GM19328 (cell line): ENCODE measurements around the gene ATP8A1.
A peak's percentile ranks its signal among the peaks of the same experiment; 100 is the strongest.
"Not testable (repeated sequence)": the region's sequence is repeated elsewhere in the genome, so short reads cannot be mapped to it uniquely, and the experiment has no call there.

Experiments
- ATAC-seq: cut with Tn5 transposase; IDR thresholded peaks from one replicate; pipeline ENCODE4 v1.9.1; 2021; ENCODE audit warnings: mild to moderate bottlenecking, moderate library complexity; ENCODE audit not compliant: unreplicated experiment

ATP8A1 gene

DNA sequence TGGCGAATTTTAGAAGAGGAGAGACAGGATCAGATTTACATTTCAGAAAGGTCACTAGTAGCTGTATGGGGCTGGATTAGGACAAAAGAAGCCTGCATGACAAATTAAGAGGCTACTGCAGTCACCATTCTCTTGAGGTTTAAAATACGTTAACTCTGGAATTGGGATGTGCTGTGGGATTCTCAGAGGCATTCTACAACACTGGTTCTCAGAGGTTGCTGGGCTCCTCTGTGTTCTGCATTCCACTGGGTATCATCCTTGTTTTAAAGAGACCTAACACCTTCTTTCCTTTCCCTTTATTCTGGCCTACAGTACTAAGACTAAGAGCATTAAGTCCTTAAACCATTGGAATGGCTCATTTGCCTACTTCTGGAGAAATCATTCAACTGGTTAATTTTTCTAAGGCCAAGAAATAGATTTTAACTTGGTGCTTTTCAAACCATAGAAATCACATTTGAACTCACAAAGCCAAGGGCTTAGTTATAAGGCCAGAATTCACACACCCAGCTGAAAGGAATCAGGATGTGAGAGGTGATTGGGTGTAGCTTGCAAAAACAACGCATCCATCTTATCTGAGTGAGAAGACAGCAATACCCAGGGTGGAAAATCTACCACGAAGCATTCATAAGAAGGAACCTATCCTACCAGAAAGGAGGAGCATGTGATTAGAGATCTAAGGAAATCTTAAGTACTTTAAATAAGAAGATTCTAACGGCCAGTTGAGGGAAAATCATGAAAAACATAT is 143.0 kb downstream of the ATP8A1 start:
- ATAC-seq: no peak

DNA sequence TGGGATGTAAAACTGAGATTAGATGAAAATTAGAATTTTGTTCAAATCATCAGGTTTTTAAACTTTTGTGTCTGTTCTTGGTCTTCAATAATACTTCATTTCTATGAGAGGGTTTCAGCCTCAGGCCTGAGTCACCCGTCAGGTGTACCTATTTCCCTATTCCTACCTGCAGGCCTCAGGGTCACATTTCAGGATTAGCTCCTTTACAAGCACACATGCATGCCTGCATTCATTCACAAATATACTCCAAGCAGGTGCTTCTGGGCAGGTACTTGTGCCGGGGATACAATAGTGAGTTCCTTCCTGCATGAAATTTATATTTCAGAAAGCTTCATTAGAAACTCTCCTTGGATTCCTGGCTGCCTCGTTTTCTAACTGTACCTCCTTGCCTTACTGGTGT is 144.7 kb downstream of the ATP8A1 start:
- ATAC-seq: no peak

DNA sequence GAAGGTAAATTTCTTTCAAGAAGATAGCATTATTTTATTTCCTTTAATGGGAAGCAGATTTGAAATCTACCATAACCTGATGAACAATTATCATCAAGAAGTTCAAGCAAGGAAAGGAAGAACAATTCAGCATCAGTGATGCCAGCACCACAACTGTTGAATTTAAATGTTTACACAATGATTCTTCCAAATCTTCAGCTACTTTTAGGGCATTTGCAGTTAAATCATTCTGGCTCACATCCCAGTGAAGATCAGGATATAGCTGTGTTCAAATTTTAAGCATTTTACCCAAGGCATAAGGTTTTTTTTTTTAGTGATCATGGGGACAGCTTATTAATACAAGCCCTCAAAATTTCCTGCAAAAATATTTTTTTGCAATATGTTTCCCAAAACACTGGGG is 146.7 kb downstream of the ATP8A1 start:
- ATAC-seq: no peak

DNA sequence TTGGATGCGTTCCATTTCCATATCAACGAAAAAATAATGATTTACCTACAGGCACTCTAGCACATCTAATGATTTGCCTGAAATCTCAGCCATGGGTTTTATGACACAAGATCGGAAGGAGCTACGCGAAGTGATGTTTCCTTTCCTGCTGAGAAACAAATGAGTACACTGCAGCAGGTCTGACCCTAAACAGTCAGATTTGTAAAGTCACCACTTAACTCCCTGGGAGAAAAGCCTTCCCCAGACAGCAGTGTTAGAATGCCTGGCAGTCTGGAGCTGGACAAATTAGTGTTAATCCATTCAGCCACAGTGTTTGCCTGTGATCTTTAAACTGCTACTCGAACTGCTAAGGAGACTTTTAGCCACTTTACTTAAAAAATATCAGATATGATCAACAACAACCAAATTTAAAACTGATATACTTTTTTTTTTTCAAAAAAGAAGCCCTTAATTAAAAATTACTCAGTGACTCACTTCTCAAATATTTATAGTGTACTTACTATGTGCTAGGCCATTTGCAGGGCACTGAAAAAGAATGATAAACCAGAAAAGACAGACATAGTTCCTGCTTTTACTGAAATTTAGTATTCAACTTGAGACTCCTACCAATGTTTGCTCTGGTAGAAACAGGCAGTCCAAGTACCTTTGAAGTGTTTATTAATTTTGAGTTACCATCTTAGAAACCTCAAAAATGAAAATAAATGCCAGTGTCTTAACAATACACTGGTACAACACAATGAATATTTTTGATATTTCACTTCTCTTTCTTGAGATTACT is 155.1 kb downstream of the ATP8A1 start:
- no peak for ATAC-seq

DNA sequence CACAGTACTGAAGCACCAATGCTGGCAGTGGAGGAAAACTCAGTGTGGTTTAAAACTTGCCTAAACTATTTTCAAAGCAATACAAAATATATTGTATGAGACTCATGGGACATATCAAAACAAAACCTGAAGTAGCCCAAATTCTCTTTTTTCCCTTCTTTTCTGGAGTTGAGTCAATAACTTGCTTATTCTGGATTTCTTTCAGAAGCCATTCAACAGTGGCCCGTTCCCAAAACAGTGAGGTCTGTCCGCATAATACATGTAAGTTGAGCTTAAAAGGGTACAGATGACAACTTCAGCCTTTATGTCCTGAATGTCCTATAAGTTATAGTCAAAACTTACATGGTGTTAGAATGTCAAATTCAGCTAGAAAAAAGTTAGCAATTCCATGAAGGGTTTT is 158.9 kb downstream of the ATP8A1 start:
- ATAC-seq: no peak

DNA sequence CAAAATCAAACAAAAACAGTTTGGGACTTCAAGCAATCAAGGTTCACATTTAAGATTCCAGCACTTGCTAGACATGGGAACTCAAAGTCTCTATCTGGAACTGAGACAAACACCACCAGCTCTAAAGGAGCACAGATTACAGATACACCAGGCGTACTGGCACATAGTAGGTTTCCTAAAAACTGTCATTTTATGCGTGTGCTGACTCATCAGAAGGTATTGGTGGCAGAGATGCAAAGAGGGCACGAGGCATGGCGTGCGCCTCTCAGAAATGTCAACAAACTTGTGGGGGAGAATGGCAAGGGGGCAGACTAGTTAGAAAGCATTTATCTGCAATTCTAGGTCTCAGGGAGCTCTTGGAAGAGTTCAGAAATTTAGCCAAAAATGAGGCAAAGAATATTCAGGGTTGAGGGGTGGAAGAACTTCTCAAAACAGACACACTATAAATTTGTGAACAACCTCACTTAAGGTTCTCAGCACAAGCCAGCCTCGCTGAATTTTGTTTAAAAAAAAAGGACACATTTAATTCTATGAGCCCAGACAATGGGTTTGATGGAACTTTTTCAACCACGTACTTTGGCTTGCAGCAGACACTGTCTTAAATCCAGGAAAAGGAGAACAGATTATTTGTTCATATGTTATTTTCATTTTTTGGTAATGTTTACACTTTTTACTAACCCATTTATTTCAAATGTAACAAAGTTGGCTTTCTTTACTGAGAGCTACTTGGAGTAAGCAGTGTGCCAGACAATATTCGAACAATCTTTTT is 159.6 kb downstream of the ATP8A1 start:
- ATAC-seq: no peak

DNA sequence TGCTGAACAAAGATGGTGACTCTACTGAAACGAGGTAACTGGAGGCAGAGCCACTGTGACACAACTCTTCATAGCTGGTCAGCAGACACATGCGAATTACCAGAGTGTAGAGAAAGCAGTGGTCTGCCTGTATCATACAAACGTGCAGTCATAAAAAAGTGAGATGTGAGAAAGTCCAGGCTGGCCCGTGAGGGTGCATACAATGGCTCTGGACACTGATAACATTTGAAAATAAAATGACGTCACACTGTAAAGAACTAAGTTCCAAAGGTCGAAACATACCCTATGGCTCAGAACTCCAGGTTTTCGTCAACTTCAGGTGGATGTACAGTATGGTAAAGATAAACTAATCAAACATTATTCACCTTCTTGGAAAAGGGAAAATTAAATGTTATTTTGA is 163.9 kb downstream of the ATP8A1 start:
- no peak for ATAC-seq

DNA sequence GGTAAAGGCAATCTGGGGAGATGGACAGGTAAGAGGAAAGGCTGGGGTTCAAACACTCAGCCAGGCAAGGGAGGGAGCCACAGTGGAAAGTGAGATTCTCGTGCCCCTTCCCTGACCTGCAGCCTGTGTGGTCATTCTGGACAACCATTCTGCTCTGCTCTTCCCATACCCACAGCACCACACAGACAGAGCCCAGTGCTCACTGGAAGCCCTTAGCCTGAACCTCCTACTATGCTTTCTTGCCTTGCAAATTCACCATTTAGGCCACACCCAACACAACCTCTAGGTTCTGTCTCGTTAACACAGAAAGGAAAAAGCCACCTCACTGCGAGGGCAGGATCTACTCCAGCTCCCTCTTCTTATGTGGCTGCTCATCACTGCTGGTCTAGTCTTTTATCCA is 166.9 kb downstream of the ATP8A1 start:
- no peak for ATAC-seq

DNA sequence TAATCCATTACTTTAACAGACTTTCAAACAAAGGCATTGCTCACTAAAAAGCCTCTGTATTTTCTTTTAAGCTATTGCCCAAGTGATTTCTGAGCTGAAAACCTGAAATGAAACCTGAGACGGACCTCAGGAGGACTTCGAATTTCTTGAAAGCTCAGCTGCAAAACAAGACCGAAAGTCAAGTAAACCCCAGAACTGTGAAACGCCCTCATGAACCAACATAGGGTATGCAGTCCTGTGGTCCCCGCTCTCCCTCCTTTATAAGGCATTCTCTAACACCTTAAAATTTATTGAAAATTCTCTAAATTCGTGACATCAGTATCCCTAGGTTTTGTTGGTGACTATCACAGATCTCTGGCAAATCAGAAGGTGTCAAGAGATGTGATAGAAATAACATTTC is 167.8 kb downstream of the ATP8A1 start:
- peak; percentile 70 for ATAC-seq

DNA sequence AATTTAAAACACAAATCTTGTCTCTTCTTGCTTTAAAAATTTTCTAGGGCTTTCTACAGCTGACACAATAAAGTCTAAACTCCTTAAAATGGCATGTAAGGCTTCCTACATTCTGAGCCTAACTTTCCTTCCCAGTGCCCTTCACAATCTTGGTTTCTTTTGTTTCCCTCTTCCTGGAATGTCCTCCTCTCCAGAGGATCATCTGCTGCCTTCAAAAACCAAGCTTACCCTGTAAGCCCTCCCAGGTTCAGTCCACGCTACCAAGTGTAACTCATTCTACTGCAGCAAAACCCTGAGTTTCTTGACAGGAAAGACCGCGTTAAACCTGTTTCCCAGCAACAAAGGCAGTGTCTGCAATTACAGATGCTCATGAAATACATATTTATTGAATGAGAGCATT is 168.4 kb downstream of the ATP8A1 start:
- no peak for ATAC-seq

DNA sequence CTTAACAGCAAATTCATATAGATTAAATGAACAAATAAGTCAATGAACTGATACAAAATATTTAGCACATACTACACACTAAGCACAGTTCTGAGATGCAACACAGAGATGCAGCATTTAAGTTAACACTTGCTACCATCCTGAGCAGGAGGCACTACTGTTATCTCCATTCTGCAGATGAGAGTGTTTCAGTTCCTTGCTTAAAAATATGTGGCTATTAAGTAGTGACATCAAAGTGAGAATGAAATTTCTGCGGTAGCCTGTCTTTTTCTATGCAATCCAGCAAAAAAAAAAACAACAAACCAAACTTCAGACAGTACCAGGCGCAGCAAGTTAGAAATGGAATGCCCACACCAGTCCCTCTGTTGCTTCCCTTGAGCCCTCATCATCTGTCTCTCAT is 168.8 kb downstream of the ATP8A1 start:
- ATAC-seq: peak; percentile 73

DNA sequence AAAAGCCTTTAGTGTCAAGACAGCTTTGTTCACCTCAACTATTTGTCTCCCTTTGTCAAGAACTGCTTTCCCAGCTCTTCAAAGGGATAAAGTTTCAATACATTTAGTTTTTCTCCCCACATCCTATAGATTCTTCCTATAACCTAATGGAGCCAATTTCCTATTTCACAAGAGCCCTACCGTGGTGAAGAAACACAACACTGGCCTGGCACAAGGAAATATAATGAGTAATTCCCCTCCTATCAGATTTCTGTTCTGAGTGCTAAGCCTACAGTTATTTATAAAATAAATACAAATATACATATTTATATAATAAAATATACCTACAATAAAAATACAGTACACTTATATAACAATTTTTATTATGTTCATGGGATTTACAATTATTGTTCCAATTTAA is 169.7 kb downstream of the ATP8A1 start:
- ATAC-seq: no peak

DNA sequence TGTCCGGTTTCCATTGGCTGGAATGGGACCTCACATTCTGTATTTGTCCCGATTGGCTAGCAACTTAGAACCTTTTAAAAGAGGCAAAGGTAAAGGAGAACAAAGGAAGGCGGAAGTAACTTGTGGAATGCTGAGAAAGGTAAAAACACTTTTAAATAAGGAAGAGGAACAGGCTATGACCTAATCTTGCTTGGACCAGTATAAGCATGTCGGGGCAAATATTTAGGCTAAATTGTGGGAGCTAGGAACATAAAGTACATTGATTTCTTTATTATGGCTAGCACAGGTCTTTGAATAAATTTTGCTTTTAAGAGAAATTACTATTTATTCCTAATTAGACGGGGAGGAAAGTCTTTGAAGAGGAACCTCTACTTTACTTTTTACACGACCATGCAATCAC is 170.7 kb downstream of the ATP8A1 start:
- not testable (repeated sequence) for ATAC-seq

DNA sequence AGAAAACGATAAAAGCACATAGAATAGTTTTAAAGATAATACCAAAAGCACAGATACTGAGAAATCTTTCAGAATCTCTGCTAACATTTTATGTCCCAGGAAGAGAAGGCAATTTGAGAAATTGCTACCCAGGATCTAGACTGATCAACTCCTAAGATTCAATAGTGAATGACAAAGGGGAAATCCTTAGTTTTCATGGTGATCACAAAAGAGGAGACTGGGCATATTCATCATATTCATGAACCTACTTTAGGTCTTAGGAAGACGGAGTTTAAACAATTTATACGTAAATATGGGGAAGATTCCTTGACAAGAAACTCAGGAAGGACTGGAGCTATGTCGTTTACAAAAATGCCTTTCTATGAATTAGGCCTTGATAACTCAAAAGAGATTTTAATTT is 172.3 kb downstream of the ATP8A1 start:
- no peak for ATAC-seq

DNA sequence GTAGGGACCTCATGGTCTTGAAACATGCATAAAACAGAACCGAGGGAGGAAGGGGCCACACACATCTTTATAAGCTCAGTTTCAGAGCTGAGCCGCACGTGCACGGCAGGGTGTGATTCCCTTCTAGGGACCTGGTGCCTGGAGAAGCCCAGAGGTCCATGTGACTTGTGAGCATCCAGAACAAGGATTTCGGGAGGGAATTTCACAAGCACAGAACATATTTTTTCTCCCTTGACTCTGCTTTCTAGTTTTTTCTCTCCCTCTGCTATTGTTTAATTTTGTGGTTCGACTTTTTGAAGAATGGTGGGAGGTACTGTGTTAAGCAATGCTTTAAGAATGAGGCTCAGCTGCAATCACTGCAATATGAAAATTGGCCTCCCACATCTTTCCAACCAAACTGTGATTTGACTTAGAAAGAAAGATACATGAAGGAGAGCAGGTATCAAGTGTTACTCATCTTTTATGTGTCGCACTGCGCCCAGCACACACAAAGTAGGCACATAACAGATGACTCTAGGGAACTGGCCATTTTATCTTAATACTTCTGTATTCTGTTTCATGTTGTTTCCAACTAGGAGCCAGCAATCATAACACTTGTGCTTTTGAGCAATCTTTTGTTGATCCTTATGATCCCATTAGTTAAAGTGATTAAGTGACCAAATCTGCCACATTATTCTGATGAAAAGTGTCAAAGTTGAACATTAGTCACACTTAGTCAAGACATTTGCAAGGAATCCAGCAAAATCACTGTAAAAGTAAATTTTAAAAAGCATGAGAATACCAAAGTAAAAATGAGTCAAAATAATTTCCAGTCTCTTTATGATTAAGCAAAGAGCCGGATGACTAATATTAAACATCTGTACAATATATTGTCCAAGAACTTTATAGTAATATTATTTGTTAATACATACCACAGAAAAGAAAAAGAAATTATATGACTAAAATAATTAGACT is 173.2 kb downstream of the ATP8A1 start:
- no peak for ATAC-seq

DNA sequence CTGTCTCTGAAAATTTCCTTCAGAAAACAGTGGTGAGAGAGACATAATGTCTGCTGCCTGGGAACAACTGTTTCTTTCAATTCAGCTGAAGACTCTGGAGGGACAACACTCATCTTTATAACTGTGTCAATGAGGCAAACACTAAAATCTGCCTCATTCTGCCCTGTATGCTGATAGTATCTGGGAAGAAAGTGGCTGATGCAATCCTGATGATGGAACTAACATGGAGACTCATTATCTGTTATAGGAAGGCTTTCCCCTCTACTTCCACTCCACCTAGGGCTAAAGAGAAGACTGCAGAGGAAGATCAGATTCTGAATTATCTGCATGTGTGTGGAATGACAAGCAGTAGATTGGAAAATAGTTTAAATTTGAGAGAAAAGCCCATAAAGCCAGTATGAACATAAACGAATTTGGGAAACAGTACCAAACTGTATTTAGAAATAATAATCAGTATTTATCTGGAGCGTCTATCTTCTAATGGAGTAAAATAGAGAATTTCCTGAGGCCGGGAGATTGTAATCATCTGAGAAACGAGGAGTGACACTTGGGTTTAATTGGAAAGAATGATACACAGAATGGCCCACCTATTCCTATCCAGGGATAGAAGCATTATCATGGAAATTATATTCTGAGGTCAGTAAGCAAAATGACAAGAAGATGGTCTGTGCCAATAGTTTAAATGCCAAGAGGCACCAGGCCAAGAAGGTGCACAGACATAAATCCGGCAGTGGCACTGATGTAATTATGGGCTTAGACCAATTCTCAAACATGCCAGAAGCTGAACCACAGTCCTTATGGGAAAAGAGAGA is 174.2 kb downstream of the ATP8A1 start:
- no peak for ATAC-seq

DNA sequence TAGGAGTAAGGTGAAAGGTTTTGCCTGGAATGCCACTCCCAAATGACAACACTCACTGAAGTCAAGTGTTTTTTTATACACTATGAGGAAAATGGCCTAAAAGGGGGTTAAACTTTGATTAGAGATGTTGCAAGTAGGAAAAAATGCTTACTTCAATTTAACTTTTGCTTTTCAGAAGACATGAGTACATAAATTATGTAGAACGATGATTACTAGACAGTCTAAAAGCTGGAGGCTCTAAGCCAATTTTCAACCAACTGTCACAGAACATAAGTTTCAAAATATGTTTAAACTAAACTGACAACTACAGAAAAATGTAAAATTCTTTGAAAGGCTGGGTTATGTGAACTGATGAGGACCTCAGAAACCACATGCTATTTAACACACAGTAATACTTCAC is 176.2 kb downstream of the ATP8A1 start:
- no peak for ATAC-seq

DNA sequence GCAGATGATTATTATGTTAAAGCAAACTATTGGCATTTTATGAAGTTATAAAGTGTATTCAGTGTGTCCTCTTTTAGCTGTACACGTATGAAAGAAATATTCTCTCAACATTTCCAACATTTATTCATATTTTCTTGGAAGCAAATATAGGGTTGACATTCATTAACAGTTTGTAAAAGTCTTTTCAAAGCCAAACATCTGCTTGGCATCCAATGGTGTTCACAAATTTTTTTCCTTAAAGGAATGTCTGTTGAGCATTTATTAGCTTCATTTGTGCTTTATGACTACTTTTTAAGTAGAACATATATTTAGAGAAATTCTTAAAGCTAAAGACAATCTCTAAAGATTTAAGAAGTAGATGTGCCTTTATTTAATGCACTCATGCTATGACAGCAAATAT is 176.6 kb downstream of the ATP8A1 start:
- ATAC-seq: no peak

DNA sequence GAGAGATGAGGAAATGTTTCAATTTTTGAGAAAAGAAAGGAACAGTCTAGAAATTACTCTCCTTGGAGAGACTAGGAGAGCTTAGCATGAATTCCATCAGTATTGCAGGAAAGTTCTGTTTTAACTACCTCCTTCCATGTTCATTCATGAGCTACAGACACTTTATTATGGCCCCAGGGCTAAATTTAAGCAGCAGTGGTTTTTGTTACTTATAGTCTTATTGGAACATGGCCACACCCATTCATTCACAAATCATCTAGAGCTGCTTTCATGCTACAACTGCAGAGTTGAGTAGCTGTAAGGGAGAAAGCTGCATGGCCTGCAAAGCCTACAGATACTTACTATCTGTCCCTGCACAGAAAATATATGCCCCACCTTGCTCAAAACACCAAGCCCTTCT is 178.0 kb downstream of the ATP8A1 start:
- no peak for ATAC-seq

DNA sequence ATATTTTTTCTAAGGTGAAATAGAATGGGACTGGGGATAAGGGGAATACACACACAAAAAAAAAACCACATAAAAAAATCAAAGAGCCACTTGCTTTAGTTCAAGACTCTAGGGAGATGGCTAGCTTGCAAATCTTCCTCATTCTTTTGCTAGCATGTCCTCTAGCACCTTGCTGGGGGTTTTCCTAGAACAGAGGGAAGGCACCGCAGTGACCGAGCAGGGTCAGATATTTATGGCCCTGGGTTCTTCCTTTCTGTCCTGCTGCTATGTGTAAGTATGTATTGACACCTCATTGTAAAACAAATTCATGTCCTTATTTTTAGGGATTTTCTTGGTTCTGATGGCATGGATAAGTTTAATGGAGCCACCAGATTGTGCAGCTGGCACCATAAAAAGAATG is 178.4 kb downstream of the ATP8A1 start:
- no peak for ATAC-seq
